Effector memory CD4-positive, alpha-beta T cell (primary cell): ENCODE data around the gene TFRC.
"Not testable (repeated sequence)": the region's sequence is repeated elsewhere in the genome, so short reads cannot be mapped to it uniquely, and the experiment has no call there.

Source experiments
- DNase-seq, 3 donors: peaks; one replicate each; pipeline ENCODE4 v3.0.0-alpha.2; 2020
- H3K27ac ChIP-seq: 2 replicates; pipeline ENCODE4 v1.7.0; 2013; ENCODE audit warnings: mild to moderate bottlenecking, low read length, moderate library complexity; ENCODE audit not compliant: insufficient read depth, poor library complexity, severe bottlenecking
- H3K27me3 ChIP-seq: replicated peaks from 2 replicates; pipeline ENCODE4 v1.7.0; 2013; ENCODE audit warnings: mild to moderate bottlenecking, low read length; ENCODE audit not compliant: insufficient read depth, control insufficient read depth, poor library complexity, severe bottlenecking
- H3K36me3 ChIP-seq: 2 replicates; pipeline ENCODE4 v1.7.0; 2013; ENCODE audit warnings: mild to moderate bottlenecking, low read length, moderate library complexity; ENCODE audit not compliant: control insufficient read depth, insufficient read depth
- H3K4me1 ChIP-seq: 2 replicates; pipeline ENCODE4 v1.7.0; 2013; ENCODE audit warnings: low read length, mild to moderate bottlenecking; ENCODE audit not compliant: control insufficient read depth, insufficient read depth, poor library complexity, severe bottlenecking
- H3K4me3 ChIP-seq: 2 replicates; pipeline ENCODE4 v1.7.0; 2013; ENCODE audit warnings: low read length, low read depth, mild to moderate bottlenecking; ENCODE audit not compliant: insufficient read depth, poor library complexity, severe bottlenecking
- H3K9me3 ChIP-seq: 2 replicates; pipeline ENCODE4 v1.7.0; 2013; ENCODE audit warnings: mild to moderate bottlenecking, low read length, moderate library complexity; ENCODE audit not compliant: control insufficient read depth

The TFRC gene

GRCh38 chr3:196022499-196022878 is 59.4 kb downstream of the TFRC start:
- not testable (repeated sequence) for H3K4me1 ChIP-seq, DNase-seq

GRCh38 chr3:196020373-196020772 is 61.5 kb downstream of the TFRC start:
- Histone ChIP-seq H3K4me3 (no peak overlapping the region), H3K36me3 (no peaks in the 10 kb centered on the region), H3K4me1 (no peaks in the 10 kb centered on the region), H3K27me3 (no peaks in the 10 kb centered on the region), H3K9me3 (no peaks in the 10 kb centered on the region), H3K27ac (no peak overlapping the region)
- no peak for DNase-seq

More at GRCh38 chr3:196022499-196022878, 59.4 kb downstream of the TFRC start:
- not testable (repeated sequence) for H3K4me3 ChIP-seq, H3K36me3 ChIP-seq, H3K9me3 ChIP-seq, H3K27me3 ChIP-seq, H3K27ac ChIP-seq

GRCh38 chr3:196019576-196019975 is 62.3 kb downstream of the TFRC start:
- H3K9me3 ChIP-seq, DNase-seq, H3K27me3 ChIP-seq, H3K4me3 ChIP-seq, H3K36me3 ChIP-seq, H3K4me1 ChIP-seq, H3K27ac ChIP-seq: not testable (repeated sequence)

GRCh38 chr3:196018159-196018558 is 63.7 kb downstream of the TFRC start:
- not testable (repeated sequence) for H3K36me3 ChIP-seq, DNase-seq, H3K4me3 ChIP-seq, H3K27ac ChIP-seq, H3K9me3 ChIP-seq, H3K27me3 ChIP-seq, H3K4me1 ChIP-seq

- no peak overlapping the region for H3K4me3 ChIP-seq
- H3K4me1 ChIP-seq, result no peaks in the 10 kb centered on the region
- no peak overlapping the region for H3K27ac ChIP-seq
- no peaks in the 10 kb centered on the region for H3K36me3 ChIP-seq
- no peaks in the 10 kb centered on the region for H3K27me3 ChIP-seq
- no peaks in the 10 kb centered on the region for H3K9me3 ChIP-seq
- no peak for DNase-seq
These were observed 65.4 kb downstream of the TFRC start for GRCh38 chr3:196016485-196016884.

- no peak overlapping the region for H3K27ac ChIP-seq
- DNase-seq, result no peak
- no peaks in the 10 kb centered on the region for H3K9me3 ChIP-seq
- H3K27me3 ChIP-seq, result no peaks in the 10 kb centered on the region
- H3K36me3 ChIP-seq, result no peaks in the 10 kb centered on the region
- no peaks in the 10 kb centered on the region for H3K4me1 ChIP-seq
- no peak overlapping the region for H3K4me3 ChIP-seq
These were observed 65.8 kb downstream of the TFRC start for GRCh38 chr3:196016059-196016458.

- H3K4me3 ChIP-seq, result no peak overlapping the region
These were observed 68.1 kb downstream of the TFRC start for GRCh38 chr3:196013587-196014487.

GRCh38 chr3:196012941-196013476 is 68.9 kb downstream of the TFRC start:
- Histone ChIP-seq H3K4me1 (no peaks in the 10 kb centered on the region), H3K27me3 (no peaks in the 10 kb centered on the region), H3K36me3 (no peaks in the 10 kb centered on the region), H3K4me3 (no peak overlapping the region), H3K9me3 (no peaks in the 10 kb centered on the region), H3K27ac (no peak overlapping the region)
- no peak for DNase-seq

More at GRCh38 chr3:196013587-196014487, 68.1 kb downstream of the TFRC start:
- H3K27me3 ChIP-seq, result no peaks in the 10 kb centered on the region
- H3K27ac ChIP-seq, result no peak overlapping the region
- no peaks in the 10 kb centered on the region for H3K36me3 ChIP-seq
- DNase-seq, result no peak
- H3K4me1 ChIP-seq, result no peaks in the 10 kb centered on the region
- no peaks in the 10 kb centered on the region for H3K9me3 ChIP-seq

GRCh38 chr3:196012481-196012880 is 69.4 kb downstream of the TFRC start:
- Histone ChIP-seq H3K27me3 (no peaks in the 10 kb centered on the region), H3K36me3 (no peaks in the 10 kb centered on the region), H3K27ac (no peak overlapping the region), H3K4me3 (no peak overlapping the region), H3K9me3 (no peaks in the 10 kb centered on the region), H3K4me1 (no peaks in the 10 kb centered on the region)
- DNase-seq, result no peak

GRCh38 chr3:196009456-196009855 is 72.4 kb downstream of the TFRC start:
- no peak for DNase-seq
- Histone ChIP-seq H3K27ac (no peak overlapping the region), H3K36me3 (no peaks in the 10 kb centered on the region), H3K4me1 (no peaks in the 10 kb centered on the region), H3K4me3 (no peak overlapping the region), H3K27me3 (no peaks in the 10 kb centered on the region), H3K9me3 (no peaks in the 10 kb centered on the region)
